Non-pigmented ciliary epithelial cell (primary cell): Measurements from ENCODE around the gene RHO.

Experiments
- DNase-seq: peaks from one replicate; pipeline ENCODE4 v3.0.0-alpha.2; 2010; ENCODE audit warnings: low read depth

Gene RHO

GRCh38 chr3:129579991-129580390 lies 51.6 kb downstream of the RHO start:
- DNase-seq: no peak

- DNase-seq: no peak
Observed at GRCh38 chr3:129581623-129582022, 53.2 kb downstream of the RHO start.

DNA sequence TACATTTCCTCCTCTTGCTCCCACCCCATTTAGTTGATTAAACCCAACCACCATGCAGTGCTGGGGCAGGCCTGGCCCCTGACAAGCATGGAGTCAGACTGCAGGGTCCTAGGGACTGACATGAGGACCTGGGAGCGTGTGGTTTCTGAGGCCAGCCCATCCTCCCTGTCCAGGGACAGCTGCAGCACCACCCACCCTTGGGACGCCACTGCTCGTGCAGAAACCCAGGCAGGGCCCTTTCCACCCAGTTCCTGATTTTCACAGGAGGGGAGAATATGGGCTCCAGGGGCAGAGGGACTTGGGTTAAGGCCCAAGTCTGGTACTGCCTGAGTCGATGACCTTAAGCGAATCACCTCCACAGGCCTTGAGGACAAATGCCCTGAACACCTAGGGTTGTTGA lies 54.4 kb downstream of the RHO start:
- DNase-seq: no peak

- DNase-seq: no peak
Observed at GRCh38 chr3:129583289-129583688, 54.9 kb downstream of the RHO start.

DNA sequence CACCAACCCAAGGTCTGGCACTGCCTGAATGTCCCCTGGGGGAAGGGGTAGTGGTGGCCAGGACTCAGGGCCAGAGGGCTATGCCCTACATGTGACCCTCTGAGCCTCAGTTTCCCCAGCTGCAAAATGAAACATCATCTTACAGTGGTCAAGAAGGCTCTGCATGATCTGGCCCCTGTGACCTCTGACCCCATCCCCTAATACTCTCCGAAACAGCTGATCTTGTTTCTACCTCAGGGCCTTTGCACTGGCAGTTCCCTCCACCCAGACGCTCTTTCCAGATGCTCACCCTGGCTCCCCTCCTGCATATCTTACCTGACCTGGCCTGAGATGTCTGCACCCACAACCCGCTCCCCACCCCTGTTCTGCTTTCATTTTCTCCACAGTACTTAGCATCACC lies 56.2 kb downstream of the RHO start:
- no peak for DNase-seq
